H1 (cell line): ENCODE results near the gene NAPA. TPM values are rescaled to one million over a fixed set of nuclear protein-coding genes. Genes with fewer than 3 reads are reported as not detected.

Source experiments
- BACH1 ChIP-seq: IDR thresholded peaks from 2 replicates; pipeline ENCODE4 v1.6.1; 2012; ENCODE audit warnings: low read length, improper control_type of control experiment
- BRCA1 ChIP-seq: IDR thresholded peaks from 2 replicates; pipeline ENCODE4 v1.6.1; 2012; ENCODE audit warnings: low read depth, low read length, improper control_type of control experiment
- CHD1 ChIP-seq: IDR thresholded peaks from 2 replicates; pipeline ENCODE4 v1.6.1; 2012; ENCODE audit warnings: low read depth, low read length, improper control_type of control experiment
- CTBP2 ChIP-seq: IDR thresholded peaks from 2 replicates; pipeline ENCODE4 v1.7.0; 2011; ENCODE audit warnings: borderline replicate concordance, mild to moderate bottlenecking, moderate library complexity, mixed read lengths, low read length; ENCODE audit not compliant: insufficient read depth, insufficient read length
- EP300 ChIP-seq, 2 experiments: IDR thresholded peaks; 1 replicate in 1 of 2; 2 replicates in 1 of 2; pipeline ENCODE4 v1.6.1; 2011 to 2012; ENCODE audit warnings: low read depth in 2 of 2, low read length in 2 of 2, mild to moderate bottlenecking in 2 of 2, borderline replicate concordance in 1 of 2, inconsistent platforms in 1 of 2, moderate library complexity in 1 of 2
- EZH2 ChIP-seq: fragments of 200-600 bp; sonication (generic); IDR thresholded peaks from 2 replicates; pipeline ENCODE4 v1.7.1; 2012; ENCODE audit warnings: low read depth, mild to moderate bottlenecking, moderate library complexity, low read length, inconsistent platforms; ENCODE audit not compliant: severe bottlenecking
- HDAC2 ChIP-seq, 2 experiments: fragments of 300-600 bp in 1 of 2; sonication (generic) in 1 of 2; IDR thresholded peaks; 2 replicates each; pipeline ENCODE4 v1.6.1; 2011 to 2012; ENCODE audit warnings: low read depth in 2 of 2, low read length in 2 of 2, mild to moderate bottlenecking in 2 of 2, moderate library complexity in 2 of 2, borderline replicate concordance in 1 of 2, inconsistent platforms in 1 of 2
- KDM1A ChIP-seq: fragments of 200-600, 300-600 bp; sonication (generic); IDR thresholded peaks from 2 replicates; pipeline ENCODE4 v1.7.1; 2016; ENCODE audit warnings: mild to moderate bottlenecking, low read length, borderline replicate concordance
- MAFK ChIP-seq: IDR thresholded peaks from 2 replicates; pipeline ENCODE4 v1.6.1; 2012; ENCODE audit warnings: low read depth, mild to moderate bottlenecking, improper control_type of control experiment, low read length
- PHF8 ChIP-seq: fragments of 200-600 bp; sonication (generic); conservative IDR thresholded peaks from 2 replicates; pipeline ENCODE4 v1.7.1; 2012; ENCODE audit warnings: low read depth, mild to moderate bottlenecking, inconsistent platforms, low read length, moderate library complexity
- POU5F1 ChIP-seq: IDR thresholded peaks from 2 replicates; pipeline ENCODE4 v1.6.1; 2011; ENCODE audit warnings: low read depth, mild to moderate bottlenecking, low read length, moderate library complexity
- YY1 ChIP-seq: IDR thresholded peaks from 2 replicates; pipeline ENCODE4 v1.6.1; 2011; ENCODE audit warnings: low read depth, mild to moderate bottlenecking, low read length
- polyA plus RNA-seq, 7 experiments: library from polyadenylated mRNA; depleted of rRNA in 3 of 7; stranded (reverse) in 5 of 7; unstranded in 2 of 7; fragments of >200 nt in 5 of 7; fragments of 200-250 nt in 2 of 7; gene quantifications; 1 replicate in 5 of 7; 2 replicates in 1 of 7; 4 replicates in 1 of 7; pipeline versions ENCODE4 v1.2.1 to v1.2.3, GENCODE V29; 2011 to 2013; ENCODE audit warnings: missing spikeins in 2 of 7, mixed read lengths in 2 of 7
- total RNA-seq: library from RNA; stranded (reverse); fragmentation: NEBNext Ultra II Directional; extraction: Animal tissue kit (Norgen Biotek cat#: 25700); gene quantifications from 2 replicates; pipeline ENCODE4 v1.2.1, GENCODE V29; 2021
- TF ChIP-seq, protein P1 (sequence below): IDR thresholded peaks from 2 replicates; pipeline ENCODE4 v1.6.1; 2012; ENCODE audit warnings: inconsistent platforms

NAPA gene
- total and polyA plus RNA-seq, 2 of the 8 experiments (the other 6 are each of a cell fraction or from before 2014, with no cell fraction given): 58.5 to 78.2 TPM

- TF ChIP-seq, protein P1, sequence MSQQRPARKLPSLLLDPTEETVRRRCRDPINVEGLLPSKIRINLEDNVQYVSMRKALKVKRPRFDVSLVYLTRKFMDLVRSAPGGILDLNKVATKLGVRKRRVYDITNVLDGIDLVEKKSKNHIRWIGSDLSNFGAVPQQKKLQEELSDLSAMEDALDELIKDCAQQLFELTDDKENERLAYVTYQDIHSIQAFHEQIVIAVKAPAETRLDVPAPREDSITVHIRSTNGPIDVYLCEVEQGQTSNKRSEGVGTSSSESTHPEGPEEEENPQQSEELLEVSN: no peak
- TF ChIP-seq PHF8 (no peak), POU5F1 (no peak), EZH2 (no peak), EP300 (IDR thresholded peaks at IDR 0.05; ENCODE audit: borderline replicate concordance in 1 of 2, low read depth in 2 of 2, low read length in 2 of 2) (no peak), BACH1 (no peak), BRCA1 (no peak), YY1 (no peak), HDAC2 (IDR thresholded peaks at IDR 0.05; ENCODE audit: borderline replicate concordance in 1 of 2, low read depth in 2 of 2, low read length in 2 of 2) (0 out of 4 replicates have a peak, but pooled peaks of 1 of the 2 experiments have one; percentile 13), CTBP2 (no peak), MAFK (no peak), KDM1A (0 out of 2 replicates have a peak, but pooled peaks have one; percentile 5), CHD1 (no peak)
Observed at GRCh38 chr19:47445937-47446402, 68.9 kb downstream of the NAPA start (continued).
